AG09319 (cell line): Measurements from ENCODE around the gene SLC24A3.
"Not testable (repeated sequence)": the region's sequence is repeated elsewhere in the genome, so short reads cannot be mapped to it uniquely, and the experiment has no call there.

ENCODE experiments used
- DNase-seq: peaks from one replicate; pipeline ENCODE4 v3.0.0-alpha.2; 2010; ENCODE audit warnings: low read depth; ENCODE audit errors: extremely low read depth
- TF ChIP-seq, protein P1 (sequence below): IDR thresholded peaks from 2 replicates; pipeline ENCODE4 v1.5.1; 2011; ENCODE audit warnings: low read depth, mild to moderate bottlenecking, inconsistent platforms, low read length, moderate library complexity

The SLC24A3 gene

DNA sequence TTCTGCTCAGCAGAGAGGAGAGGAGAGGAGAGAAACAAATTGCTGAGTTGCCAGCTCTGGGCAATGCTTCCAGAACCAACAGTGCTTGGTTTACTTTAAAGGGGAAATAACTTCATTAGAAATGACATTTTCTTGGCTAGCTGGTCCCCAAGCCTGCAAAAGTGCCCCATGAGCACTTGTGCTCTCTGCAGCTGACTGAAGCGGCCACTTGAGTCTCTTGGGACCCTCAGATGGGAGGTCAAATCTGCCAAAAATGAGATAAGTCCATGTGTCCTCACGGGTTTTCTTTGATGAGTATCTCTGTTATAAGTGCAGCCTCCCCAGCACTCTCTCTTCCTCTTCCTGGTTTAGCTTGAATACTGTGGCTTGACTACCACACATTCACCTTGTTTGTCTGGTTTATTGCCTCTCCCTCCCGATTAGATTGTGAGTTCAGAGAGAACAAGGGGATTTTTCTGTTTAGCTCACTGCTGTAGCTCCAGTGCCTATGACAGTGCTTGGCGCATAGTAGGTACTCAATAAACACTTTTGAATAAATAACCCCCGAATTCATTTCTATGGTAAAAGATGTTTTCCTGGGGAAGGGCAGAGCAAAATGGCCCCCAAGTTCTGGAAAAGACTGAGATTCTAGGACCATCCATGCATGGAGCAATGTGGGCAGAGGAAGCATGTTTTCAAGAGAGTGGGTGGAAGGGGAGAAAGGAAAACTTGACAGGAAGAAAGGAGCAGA, 538.6 kb downstream of the SLC24A3 start:
- DNase-seq: no peak
- TF ChIP-seq, protein P1, sequence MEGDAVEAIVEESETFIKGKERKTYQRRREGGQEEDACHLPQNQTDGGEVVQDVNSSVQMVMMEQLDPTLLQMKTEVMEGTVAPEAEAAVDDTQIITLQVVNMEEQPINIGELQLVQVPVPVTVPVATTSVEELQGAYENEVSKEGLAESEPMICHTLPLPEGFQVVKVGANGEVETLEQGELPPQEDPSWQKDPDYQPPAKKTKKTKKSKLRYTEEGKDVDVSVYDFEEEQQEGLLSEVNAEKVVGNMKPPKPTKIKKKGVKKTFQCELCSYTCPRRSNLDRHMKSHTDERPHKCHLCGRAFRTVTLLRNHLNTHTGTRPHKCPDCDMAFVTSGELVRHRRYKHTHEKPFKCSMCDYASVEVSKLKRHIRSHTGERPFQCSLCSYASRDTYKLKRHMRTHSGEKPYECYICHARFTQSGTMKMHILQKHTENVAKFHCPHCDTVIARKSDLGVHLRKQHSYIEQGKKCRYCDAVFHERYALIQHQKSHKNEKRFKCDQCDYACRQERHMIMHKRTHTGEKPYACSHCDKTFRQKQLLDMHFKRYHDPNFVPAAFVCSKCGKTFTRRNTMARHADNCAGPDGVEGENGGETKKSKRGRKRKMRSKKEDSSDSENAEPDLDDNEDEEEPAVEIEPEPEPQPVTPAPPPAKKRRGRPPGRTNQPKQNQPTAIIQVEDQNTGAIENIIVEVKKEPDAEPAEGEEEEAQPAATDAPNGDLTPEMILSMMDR: no peak

DNA sequence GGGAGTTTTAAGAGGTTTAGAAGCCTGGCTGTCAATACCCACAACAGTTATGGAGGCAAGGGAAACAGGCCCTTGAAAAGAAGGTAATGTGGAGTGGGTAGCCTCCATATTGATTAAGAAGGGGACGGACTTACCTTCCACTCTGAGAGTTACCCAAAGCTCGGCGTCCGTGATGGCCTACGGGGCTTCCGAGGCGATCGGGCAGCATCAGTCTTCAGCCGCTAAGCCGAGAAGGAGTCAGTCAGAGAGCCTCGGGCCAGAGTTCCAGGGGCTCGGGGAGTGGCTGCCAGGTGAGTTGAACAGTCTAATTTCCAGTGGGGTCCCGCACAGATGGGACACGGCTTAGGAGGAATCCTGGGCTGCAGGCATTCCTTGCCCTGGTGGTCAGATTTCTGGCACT, 541.8 kb downstream of the SLC24A3 start:
- not testable (repeated sequence) for DNase-seq

DNA sequence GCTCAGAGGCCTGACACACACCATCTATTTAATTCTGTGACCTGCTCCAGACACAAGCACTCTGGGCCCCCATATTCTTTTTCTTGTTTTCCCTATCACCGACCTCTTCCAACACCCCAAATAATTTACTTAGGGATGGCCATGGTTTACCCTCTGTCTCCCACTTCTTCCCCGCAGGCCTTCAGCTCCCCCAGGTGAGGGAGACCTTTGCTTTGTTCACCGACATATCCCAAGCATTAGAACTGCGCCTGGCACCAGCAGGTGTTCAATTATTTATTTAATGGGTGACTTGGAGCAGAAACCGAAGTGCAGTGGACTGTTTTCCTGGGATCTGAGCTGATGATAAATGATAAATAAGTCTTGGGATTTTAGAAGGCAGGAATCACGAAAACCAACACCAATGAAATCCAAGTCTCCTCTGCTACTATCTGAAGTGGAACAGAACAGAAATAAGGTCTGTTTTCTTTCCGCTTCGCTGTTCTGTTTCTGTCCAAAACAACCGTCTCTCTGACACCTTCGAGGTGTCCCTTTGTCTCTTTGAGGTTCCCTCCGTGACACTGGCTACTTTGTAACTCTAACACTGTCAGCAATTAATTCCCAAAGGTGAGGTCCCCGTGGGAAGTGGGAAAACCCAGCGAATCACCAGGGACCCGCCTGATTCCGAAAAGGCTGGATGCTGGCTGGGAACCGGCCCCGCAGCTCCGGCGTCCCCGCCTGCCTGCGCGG, 544.5 kb downstream of the SLC24A3 start:
- no peak for DNase-seq

GRCh38 chr20:19757487-19758132, 545.2 kb downstream of the SLC24A3 start:
- TF ChIP-seq, protein P1: no peak
- peak; percentile 83 for DNase-seq

More for the DNA sequence above, 544.5 kb downstream of the SLC24A3 start:
- TF ChIP-seq, protein P1: no peak

DNA sequence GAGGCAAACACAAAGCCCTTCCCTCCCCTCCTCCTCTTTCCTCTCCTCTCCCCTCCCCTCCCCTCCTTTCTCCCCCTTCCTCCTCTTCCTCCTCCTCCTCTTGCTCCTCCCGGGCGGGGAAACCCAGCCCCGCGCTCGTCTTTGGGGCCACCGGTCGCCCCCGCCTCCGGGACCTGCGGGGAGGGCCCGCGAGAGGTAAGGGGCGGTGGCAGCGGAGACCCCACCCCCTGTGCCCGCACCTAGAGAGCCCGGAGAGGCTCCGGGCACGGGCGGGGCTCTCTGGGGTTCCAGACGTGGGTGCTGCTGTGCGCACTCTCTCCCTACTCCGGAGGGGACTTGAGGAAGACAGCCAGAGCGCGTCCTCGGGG, 545.7 kb downstream of the SLC24A3 start, which contains the start of gene RIN2:
TSS of gene RIN2 (plus strand) at position 126 of the 368 bp plus-strand sequence. CDS start 131,344 bp downstream, outside the sequence.
- no peak for DNase-seq
- TF ChIP-seq, protein P1: no peak

- TF ChIP-seq, protein P1: no peak
- DNase-seq: no peak
Observed at GRCh38 chr20:19758501-19759331, 546.3 kb downstream of the SLC24A3 start.

- DNase-seq: no peak
- TF ChIP-seq, protein P1: no peak
Observed at GRCh38 chr20:19760371-19760721, 547.9 kb downstream of the SLC24A3 start.
